Right ventricle myocardium inferior (tissue), 1 donor: ENCODE results near the gene RXYLT1. TPM values are rescaled to one million over a fixed set of nuclear protein-coding genes. Genes with fewer than 3 reads are reported as not detected.
"Not testable (repeated sequence)": the region's sequence is repeated elsewhere in the genome, so short reads cannot be mapped to it uniquely, and the experiment has no call there.

Source experiments
- ATAC-seq: fragments of 200-7000 bp; cut with Tn5 transposase; one replicate; pipeline ENCODE4 v1.9.1; 2020; ENCODE audit warnings: mild to moderate bottlenecking, moderate library complexity
- DNase-seq: peaks from one replicate; pipeline ENCODE4 v3.0.0; 2021; ENCODE audit errors: missing footprints
- intact Hi-C: fragments of 100-400 bp; cut with DNase I; formaldehyde crosslinking; loops from one replicate; pipeline ENCODE4 v1.11.0; 2022
- long read RNA-seq: library from polyadenylated mRNA; unstranded; transcript quantifications from one replicate; pipeline ENCODE4 v2.0.0, GENCODE V29; 2021
- total RNA-seq: library from RNA; stranded (reverse); fragmentation: NEBNext Ultra II Directional; extraction: Animal tissue kit (Norgen Biotek cat#: 25700); gene quantifications from one replicate; pipeline ENCODE4 v1.2.1, GENCODE V29; 2021
- donor health status: DM: no; HTN: yes; CAD: no; lungs with severe emphysema.

Gene RXYLT1, protein sequence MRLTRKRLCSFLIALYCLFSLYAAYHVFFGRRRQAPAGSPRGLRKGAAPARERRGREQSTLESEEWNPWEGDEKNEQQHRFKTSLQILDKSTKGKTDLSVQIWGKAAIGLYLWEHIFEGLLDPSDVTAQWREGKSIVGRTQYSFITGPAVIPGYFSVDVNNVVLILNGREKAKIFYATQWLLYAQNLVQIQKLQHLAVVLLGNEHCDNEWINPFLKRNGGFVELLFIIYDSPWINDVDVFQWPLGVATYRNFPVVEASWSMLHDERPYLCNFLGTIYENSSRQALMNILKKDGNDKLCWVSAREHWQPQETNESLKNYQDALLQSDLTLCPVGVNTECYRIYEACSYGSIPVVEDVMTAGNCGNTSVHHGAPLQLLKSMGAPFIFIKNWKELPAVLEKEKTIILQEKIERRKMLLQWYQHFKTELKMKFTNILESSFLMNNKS
- total RNA-seq: 13.9 TPM
- long read RNA-seq, transcript RXYLT1-201 (6 exons, 1,918 nt): major isoform, 20 of 22 reads
- long read RNA-seq, partial matches to known transcripts: 0 of 22 reads
- long read RNA-seq, other reads (novel, unspliced or antisense): 1 of 22 reads

DNA sequence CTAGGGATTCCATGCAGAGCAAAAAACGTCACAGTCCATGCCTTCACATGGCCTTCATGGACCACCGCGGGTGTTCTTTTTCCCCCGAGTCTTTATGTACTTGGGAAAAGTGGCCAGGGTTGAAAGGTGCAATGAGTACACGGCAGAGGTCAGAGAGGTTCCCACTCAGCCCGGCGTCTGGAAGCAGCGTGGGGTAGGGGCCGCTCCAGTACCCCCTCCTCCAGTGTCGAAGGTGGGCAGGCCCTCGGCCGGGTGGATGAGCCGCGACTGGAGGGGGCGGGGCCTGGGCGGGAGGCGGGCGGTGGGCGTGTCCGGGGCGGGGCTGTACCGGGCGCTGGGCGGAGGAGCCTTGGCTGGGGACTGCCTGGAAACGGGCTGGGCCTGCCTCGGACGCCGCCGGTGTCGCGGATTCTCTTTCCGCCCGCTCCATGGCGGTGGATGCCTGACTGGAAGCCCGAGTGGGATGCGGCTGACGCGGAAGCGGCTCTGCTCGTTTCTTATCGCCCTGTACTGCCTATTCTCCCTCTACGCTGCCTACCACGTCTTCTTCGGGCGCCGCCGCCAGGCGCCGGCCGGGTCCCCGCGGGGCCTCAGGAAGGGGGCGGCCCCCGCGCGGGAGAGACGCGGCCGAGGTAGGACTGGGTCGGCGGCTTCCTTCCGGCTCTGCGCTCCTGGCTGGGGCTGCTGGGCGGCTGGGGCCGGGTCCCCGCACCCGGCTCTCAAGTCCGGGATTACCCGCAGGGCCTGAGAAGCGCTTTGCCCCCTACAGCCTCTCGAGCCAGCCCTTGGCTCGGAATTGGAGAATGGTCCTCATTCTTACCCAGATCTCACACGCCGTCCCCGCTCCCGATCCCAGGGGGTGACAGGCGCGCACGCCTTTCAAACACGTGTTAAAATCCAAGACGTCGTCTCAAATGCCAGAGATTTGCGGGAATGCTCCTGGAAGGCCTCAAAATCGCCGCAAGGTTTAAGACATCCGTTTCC, at the start of gene RXYLT1:
Gene RXYLT1 (plus strand): TSS at position 412 of the 984 bp plus-strand sequence. CDS start 52 bp downstream, at position 464.
- intact Hi-C loops: no loop called here

DNA sequence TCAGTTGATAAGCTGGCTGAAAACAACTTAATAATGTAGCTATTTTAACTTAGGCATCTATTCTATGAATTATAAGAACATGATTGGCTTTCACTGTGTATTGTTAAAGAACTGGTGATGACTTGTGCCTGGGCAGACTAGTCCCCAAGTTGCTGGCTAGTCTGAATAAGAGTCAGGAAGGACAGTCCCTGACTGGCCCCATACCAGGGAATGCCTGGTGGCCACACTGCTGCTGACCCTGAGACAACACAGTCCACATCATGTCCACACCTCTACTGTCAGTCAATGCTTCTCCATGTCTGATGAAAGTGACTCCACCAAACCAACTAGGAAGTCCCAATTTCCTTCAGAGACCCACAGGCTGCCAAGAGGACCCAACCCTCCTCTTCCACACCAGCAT, 46.9 kb upstream of the RXYLT1 start:
- peak; percentile 44 for ATAC-seq
- DNase-seq, intact Hi-C loops: not testable (repeated sequence)

More for the DNA sequence above, at the start of gene RXYLT1:
- ATAC-seq: peak; percentile 100
- DNase-seq: peak; percentile 91

DNA sequence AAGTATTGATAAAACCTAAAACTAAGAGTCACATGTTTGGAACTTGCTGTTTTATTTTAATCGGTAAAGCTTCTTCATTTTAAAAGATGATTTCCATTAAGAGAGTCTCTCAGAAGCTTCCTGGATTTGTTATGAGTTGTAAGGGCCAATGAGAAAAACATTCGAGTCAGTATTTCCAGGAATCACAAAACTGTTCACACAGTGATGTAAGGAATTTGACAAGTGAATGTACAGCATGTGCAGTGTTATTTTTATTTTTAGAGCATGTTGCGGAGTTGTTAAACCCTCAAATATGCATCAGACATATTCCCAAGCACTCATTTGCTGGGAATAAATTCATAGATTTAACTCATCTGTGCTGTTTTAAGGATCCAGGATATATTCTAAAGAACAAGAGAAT, 46.1 kb upstream of the RXYLT1 start:
- ATAC-seq, DNase-seq, intact Hi-C loops: not testable (repeated sequence)

DNA sequence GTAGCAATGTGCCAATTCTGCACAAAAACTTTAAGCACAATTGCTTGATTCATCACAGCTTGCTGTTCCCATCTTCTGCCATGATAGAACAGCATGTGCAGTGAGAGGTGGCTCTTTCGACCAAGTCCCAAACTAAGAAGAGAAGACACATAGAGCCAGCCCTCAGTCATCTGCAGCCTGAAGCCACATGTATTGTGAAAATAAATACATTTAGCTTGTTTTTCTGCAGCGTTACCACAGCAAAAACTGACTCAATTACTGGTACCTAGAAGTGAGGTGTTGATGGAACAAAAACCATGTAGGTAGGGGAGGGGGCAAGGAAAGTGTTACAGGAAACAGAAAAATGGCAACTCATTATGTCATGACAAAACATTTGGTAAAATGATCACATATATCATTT, 39.2 kb upstream of the RXYLT1 start:
- ATAC-seq, DNase-seq, intact Hi-C loops: not testable (repeated sequence)

DNA sequence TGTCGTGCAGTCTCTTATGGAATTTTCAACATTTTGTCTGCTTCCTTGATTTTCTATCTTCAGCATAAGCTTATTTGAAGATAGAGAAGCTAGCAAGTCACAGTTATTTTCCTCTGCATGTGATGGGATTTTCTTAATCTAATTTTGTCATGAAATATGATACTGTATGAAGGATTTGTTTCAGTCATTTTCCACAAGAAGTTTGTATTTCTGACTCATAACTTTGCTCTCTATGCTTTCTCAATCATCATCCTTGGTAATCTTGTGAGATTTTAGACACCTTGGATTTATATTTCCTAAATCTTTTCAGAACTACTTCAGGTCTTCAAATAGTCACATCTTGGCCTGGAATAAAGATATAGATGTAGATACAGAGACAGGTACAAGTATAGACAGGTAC, 38.3 kb upstream of the RXYLT1 start:
- intact Hi-C loops, ATAC-seq: not testable (repeated sequence)

DNA sequence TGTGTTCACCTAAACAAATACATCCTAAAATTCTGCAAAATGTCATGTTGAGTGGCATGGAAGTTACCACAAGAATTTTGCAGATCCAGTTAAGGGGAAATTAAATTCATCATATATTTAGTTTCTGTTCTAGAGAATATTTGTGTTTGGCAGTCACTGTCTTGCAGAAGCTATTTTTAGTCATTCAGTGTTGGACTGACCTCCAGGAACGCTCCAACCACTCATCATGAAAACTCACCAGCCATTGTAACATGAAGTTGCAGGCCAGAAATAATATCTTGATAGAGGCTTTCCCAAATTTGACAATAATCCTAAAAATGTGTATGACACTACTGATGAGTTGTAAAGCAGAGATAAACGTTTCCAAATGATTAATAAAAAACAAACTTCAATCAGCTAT, 35.6 kb upstream of the RXYLT1 start:
- ATAC-seq: peak; percentile 37
- DNase-seq, intact Hi-C loops: not testable (repeated sequence)

More for the DNA sequence above, 38.3 kb upstream of the RXYLT1 start:
- DNase-seq: not testable (repeated sequence)

DNA sequence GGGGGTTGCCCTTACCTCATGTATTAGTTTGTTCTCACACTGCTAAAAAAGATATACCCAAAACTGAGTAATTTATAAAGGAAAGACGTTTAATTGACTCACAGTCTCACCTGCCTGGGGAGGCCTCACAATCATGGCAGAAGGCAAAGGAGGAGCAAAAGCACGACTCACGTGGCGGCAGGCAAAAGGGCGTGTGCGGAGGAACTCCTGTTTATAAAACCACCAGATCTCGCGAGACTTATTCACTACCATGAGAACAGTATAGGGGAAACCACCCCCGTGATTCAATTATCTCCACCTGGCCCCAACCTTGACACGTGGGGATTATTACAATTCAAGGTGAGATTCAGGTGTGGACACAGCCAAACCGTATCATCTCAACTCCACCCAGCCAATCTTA, 33.2 kb upstream of the RXYLT1 start:
- intact Hi-C loops, ATAC-seq, DNase-seq: not testable (repeated sequence)

DNA sequence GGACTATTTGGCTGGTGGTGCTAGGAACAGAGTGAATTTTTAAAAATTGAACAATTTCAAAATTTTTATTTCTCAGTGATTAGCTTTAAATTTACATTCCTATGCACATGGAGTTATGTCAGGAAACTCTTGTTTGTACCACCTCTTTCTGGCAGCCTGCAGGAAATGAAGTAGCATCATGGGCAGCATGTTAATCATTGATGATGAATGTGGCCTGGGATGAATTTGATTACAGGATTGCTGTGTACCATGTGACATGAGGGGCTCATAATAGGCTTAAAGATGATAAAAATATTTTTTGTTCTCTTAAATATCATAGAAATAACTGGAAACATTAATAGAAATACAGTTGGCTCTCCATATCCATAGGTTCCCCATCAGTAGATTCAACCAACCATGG, 32.6 kb upstream of the RXYLT1 start:
- ATAC-seq, DNase-seq, intact Hi-C loops: not testable (repeated sequence)

DNA sequence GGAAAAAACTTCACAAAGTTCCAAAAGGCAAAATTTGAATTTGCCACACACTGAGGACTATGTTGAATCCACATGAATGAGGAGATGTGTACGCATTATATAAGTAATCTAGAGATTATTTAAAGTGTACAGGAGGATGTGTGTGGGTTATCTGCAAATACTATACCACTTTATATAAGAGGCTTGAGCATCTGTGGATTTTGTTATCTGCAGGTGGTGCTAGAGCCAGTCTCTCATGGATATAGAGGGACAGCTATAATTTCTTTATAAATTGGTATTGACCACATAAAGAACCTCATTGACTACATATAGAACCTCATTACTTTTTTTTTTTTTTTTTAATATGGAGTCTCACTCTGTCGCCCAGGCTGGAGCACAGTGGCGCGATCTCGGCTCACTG, 32.2 kb upstream of the RXYLT1 start:
- no peak for ATAC-seq

DNA sequence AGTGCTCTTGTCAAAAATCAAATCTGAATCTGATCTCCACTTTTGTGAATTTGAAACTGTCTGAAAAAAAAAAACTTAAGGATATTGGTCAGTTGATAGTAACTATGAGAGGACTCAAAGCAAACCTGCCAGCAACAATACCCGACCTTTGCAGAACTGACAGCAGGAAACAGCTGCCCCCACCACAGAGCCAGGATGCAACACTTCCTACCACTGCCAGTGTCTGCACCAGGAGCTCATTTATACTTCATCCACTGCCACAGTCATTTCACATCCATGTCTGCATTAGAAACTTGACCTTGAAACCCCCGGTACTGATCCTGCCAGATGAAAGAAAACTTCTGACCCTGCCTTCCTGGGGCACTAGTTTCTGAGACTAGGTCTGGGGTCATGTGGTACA, 27.4 kb upstream of the RXYLT1 start:
- DNase-seq (no peak), ATAC-seq (no peak)
- intact Hi-C loops: no loop called here

More for the DNA sequence above, 32.2 kb upstream of the RXYLT1 start:
- intact Hi-C loops: no loop called here
- no peak for DNase-seq

DNA sequence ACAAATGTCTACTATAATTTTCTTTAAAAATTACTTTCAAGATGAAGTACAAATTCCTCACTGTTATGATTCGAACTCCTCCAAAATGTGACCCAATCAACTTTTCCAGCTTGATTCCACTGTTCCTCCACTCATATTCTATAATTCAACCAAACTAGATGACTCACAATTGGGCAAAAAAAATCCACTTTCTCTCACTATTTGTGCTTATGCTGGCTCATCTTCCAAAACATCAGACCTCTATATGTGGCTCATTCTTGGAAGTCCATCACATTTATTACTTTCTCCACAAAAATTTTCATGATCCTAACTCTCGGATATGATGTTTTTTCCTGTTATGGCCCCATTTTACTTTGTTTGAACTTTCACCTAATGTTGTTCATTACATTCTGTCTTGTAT, 26.9 kb upstream of the RXYLT1 start:
- intact Hi-C loops: no loop called here
- ATAC-seq: no peak
- DNase-seq: no peak

DNA sequence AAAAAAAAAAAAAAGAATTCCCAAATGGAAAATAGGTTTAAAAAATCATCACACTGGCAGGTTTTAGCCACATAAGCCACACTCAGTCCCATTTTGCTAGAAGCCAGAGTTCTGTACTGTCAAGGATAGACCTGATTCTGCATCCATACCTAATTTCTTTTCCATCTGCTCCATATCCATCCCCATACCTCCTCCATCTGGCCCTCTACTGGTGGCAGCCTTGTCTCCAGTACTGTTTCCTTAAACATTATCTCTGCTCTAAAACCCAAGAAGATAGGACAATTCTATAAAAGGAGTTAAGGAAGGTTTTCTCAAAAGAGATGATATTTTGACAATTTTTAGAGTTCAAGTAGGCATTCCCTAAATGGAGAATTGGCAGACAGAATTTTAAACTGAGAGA, 26.0 kb upstream of the RXYLT1 start:
- no peak for DNase-seq
- intact Hi-C loops: no loop called here
- ATAC-seq: no peak

DNA sequence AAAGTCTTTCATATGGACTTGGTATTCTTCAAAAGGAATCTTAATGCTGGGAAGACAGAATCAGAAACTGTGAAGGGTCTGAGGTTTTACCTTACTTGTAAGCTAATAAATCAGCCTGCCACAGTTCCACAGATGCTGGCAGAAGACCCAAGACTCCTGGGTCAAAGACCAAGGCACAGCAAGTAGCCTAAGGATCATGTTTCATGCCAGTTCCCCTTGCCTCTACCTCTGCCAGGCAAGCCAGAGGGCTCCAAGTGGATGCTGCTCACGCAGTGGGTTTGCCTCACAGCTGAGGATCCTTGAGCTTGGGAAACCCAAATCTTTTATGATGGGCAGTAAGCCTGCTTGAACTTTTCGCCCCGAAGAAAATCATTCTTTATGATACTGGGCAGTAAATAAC, 15.2 kb upstream of the RXYLT1 start:
- no peak for DNase-seq
- intact Hi-C loops: no loop called here

DNA sequence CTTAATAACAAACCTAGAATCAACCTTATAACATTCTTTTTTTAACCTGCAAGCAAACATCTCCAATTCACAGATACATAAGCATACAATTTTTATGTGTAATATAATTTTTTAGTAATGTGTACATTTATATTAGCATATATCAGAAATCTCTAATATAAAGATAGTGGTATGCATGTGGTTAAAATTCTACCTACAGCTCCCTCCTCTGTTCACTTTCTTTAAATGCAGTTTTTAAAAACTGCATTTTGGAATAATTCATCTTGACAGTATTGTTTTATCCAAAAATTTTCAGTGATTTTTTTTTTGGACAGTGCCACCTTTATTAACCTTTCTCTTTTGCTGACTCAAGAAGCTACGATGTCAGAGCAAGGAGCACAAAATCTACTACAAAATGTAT, 13.2 kb upstream of the RXYLT1 start:
- DNase-seq: no peak
- ATAC-seq: no peak
- intact Hi-C loops: no loop called here

More for the DNA sequence above, 15.2 kb upstream of the RXYLT1 start:
- no peak for ATAC-seq

DNA sequence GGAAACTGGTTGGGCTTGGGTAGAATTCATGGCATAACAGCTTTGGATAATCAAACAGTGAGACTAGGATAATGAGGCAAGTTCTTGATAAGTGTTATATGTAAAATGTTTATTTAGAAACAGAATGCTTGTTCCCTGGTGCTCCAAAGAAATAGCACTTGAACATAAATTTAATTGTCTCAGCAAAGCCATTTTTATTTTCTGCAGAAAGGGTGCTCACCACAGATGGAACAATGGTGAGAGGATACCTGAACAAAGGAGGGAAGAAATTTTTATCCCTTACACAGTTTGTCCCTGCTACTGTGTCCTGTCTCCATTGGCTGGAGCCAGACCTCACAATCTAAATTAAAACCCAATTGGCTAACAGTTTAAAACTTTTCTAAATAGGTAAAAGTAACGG, 9.3 kb upstream of the RXYLT1 start:
- intact Hi-C loops: no loop called here
- ATAC-seq (no peak), DNase-seq (no peak)

DNA sequence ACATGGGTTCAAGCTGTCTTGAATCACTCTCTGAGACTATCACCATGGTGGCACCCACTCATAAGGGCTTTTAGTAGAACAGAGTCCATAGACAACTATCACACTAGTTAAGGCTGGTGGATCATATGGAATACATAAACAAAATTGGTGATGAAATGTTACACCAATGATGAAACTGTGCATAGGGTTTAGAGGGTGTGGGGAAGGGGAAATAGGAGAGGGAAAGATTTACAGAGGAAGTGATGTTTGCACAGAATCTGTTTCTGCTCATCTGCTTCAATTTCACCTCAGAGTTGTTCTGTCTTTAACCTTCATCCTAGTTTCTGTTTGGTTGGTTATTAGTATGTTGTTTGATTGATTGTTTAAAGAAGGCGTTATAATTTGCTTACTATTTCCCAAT, 2.4 kb upstream of the RXYLT1 start:
- intact Hi-C loops: no loop called here
- no peak for ATAC-seq
- no peak for DNase-seq

DNA sequence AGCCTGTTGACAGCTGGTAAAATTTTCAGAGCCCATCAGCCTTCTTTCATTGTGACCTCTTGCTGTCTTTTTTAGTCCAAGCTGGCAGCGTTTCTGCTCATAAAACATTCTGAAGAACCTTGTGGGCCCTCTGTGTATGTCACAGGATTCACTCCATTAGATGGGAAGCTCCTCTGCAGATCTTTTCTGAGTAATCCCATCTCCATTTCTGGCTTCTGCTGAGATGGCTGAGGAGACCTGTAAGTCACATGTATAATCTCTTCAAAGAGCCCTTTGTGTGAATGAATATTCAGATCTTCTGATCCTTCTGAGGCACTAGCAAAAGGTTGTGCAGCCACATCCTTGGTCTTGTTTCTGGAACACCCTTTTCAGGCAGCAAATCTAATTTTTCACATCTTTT, 2.8 kb downstream of the RXYLT1 start:
- intact Hi-C loops: no loop called here
- DNase-seq: no peak
- ATAC-seq: no peak

DNA sequence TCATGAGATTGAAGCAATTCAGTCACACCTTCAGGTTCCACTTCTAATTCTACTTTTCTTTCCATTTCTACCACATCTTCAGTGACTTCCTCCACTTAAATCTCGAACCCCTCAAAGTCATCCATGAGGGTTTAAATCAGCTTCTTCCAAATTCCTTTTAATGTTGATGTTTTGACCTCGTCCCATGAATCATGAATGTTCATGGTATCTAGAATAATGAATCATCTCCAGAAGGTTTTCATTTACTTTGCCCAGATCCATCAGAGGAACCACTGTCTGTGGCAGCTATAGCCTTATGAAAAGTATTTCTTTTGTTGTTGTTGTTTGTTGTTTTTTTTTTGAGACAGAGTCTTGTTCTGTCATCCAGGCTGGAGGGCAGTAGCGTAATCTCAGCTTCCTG, 7.6 kb downstream of the RXYLT1 start:
- DNase-seq: no peak
- ATAC-seq: no peak
- intact Hi-C loops: no loop called here

DNA sequence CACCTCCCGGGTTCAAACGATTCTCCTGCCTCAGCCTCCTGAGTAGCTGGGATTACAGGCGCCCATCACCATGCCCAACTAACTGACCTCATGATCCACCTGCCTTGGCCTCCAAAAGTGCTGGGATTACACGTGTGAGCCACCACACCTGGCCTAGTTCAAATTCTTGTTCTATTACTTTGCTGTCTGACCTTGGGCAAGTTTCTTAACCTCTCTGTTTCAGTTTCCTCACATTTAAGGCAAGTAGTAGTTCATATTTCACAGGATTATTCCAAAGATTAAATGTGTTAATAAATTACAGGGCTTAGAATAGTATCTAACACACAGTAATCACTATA, 10.9 kb downstream of the RXYLT1 start:
- intact Hi-C loops: no loop called here
- ATAC-seq (no peak), DNase-seq (peak; percentile 41)
